IMR-90 (cell line): ENCODE data around the gene TADA1.

Experiments
- RAD21 ChIP-seq: IDR thresholded peaks from 2 replicates; pipeline ENCODE4 v1.6.1; 2012; ENCODE audit warnings: low read length, improper control_type of control experiment
- SMC3 ChIP-seq: fragments of 150-350 bp; IDR thresholded peaks from 2 replicates; pipeline ENCODE4 v1.6.1; 2016; ENCODE audit warnings: low read depth, mild to moderate bottlenecking, antibody characterized with exemption, low read length, moderate library complexity
- TF ChIP-seq, protein P1 (sequence below): conservative IDR thresholded peaks from 2 replicates; pipeline ENCODE4 v1.5.1; 2012; ENCODE audit warnings: mild to moderate bottlenecking, low read depth, low read length, improper control_type of control experiment

GRCh38 chr1:166859597-166859996, 16.5 kb downstream of the TADA1 start:
- TF ChIP-seq, protein P1, sequence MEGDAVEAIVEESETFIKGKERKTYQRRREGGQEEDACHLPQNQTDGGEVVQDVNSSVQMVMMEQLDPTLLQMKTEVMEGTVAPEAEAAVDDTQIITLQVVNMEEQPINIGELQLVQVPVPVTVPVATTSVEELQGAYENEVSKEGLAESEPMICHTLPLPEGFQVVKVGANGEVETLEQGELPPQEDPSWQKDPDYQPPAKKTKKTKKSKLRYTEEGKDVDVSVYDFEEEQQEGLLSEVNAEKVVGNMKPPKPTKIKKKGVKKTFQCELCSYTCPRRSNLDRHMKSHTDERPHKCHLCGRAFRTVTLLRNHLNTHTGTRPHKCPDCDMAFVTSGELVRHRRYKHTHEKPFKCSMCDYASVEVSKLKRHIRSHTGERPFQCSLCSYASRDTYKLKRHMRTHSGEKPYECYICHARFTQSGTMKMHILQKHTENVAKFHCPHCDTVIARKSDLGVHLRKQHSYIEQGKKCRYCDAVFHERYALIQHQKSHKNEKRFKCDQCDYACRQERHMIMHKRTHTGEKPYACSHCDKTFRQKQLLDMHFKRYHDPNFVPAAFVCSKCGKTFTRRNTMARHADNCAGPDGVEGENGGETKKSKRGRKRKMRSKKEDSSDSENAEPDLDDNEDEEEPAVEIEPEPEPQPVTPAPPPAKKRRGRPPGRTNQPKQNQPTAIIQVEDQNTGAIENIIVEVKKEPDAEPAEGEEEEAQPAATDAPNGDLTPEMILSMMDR = no peak
- TF ChIP-seq SMC3 (no peak), RAD21 (no peak)
